GM12864 (cell line): Measurements from ENCODE around the gene LRRC3.
"Not testable (repeated sequence)": the region's sequence is repeated elsewhere in the genome, so short reads cannot be mapped to it uniquely, and the experiment has no call there.

Experiments
- DNase-seq: peaks from one replicate; pipeline ENCODE4 v3.0.0-alpha.2; 2011; ENCODE audit warnings: low read depth
- H3K4me3 ChIP-seq: 2 replicates; pipeline ENCODE4 v1.5.1; 2011; ENCODE audit warnings: mild to moderate bottlenecking, low read depth, low read length, control low read depth
- TF ChIP-seq, protein P1 (sequence below): IDR thresholded peaks from 2 replicates; pipeline ENCODE4 v1.5.1; 2011; ENCODE audit warnings: low read depth, mild to moderate bottlenecking, moderate library complexity, low read length, control low read depth, inconsistent platforms; ENCODE audit errors: missing control alignments

The LRRC3 gene

DNA sequence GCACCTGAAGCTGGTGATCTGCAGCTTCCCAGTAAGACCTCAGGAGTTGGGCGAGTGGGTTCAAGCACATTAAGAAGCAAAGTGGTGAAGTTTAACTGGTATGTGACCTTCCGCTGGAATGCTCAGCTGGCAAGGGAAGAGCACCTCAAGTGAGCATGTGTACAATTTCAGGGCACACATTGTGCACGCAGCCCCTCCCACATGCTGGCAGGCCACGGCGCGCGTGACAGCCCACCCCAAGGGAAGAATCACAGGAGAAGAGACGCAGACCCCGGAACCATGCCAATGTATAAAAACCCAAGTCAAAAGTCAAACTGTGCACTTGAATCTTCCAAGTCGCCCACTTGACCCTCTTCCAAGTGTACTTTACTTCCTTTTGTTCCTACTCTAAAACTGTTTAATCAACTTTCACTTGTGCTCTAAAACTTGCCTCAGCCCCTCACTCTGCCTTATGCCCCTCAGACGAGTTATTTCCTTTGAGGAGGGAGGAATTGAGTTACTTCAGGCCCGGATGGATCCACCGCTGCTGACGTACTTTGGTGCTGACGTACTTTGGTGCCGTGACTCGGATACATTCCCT lies 20.0 kb downstream of the LRRC3 start:
- TF ChIP-seq, protein P1, sequence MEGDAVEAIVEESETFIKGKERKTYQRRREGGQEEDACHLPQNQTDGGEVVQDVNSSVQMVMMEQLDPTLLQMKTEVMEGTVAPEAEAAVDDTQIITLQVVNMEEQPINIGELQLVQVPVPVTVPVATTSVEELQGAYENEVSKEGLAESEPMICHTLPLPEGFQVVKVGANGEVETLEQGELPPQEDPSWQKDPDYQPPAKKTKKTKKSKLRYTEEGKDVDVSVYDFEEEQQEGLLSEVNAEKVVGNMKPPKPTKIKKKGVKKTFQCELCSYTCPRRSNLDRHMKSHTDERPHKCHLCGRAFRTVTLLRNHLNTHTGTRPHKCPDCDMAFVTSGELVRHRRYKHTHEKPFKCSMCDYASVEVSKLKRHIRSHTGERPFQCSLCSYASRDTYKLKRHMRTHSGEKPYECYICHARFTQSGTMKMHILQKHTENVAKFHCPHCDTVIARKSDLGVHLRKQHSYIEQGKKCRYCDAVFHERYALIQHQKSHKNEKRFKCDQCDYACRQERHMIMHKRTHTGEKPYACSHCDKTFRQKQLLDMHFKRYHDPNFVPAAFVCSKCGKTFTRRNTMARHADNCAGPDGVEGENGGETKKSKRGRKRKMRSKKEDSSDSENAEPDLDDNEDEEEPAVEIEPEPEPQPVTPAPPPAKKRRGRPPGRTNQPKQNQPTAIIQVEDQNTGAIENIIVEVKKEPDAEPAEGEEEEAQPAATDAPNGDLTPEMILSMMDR = no peak
- H3K4me3 ChIP-seq = no peak overlapping the region
- DNase-seq = no peak

DNA sequence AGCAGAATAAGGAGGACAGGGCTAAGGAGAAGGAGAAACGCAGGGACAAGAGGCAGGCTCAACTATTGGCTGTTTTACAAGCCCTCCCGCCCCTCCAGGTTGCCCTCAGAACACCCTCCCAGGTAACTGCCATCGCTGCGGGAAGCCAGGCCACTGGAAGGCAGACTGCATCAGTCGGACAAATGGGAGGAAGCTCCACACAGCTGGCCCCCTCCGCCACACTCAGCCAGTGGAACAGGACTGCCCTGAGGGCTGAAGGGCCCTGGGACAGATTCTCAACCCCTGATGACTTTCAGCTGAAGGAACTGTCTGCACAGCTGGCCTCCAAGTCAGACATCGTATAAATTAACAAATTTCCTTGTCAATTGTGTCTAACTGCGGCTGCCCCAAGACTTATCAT lies 21.8 kb downstream of the LRRC3 start:
- TF ChIP-seq, protein P1 = no peak
- DNase-seq = no peak
- H3K4me3 ChIP-seq = no peak overlapping the region

DNA sequence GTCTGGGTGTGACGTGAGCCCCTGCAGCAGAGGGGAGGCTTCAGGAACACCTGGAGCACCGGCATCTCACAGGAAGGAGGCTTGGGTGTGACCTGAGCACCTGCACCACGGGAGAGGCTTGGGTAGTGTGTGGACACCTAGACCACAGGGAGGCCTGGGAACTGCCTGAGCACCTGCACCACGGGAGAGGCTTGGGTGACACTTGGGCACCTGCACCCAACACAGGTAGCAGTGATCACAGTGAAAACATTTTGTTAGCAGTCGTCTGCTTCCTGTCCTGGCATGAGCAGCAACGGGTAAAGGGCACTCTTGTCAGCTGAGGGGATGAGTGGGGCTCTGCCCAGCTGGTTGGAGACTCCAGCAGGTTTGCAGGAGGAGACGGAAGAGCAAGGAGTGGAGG lies 22.4 kb downstream of the LRRC3 start:
- TF ChIP-seq, protein P1 = no peak
- DNase-seq = no peak
- H3K4me3 ChIP-seq = no peak overlapping the region

DNA sequence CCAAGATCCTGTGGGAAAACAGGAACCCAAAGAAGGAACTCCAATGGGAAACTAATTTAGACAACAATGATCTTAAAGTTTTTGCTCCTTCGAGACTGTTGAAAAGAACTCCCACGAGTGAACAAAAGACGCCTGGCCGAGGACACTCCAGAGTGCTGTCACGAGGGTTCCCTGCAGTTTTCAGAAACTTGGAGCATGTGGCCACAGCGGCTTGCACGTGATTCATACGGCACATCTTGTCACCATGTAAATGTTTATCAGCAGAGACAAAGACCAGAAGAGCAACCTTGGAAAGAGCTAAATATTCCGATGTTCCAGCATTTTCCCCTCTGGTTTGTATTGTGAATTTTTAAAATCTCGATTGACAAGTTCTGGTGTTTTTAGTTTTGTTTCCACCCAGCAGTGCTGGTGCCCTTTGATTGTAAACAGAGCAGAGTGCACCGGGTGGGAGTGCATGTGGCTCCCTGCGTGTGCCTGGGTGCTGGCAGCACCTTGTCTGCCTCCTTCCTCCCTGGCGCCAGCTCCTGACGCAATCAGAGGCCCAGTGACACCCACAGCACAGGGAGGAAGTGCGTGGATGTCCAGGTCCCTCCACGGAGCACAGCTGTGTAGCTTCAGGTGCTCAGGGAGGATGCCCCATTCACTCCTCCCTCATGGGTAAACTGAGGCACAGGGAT lies 23.0 kb downstream of the LRRC3 start:
- DNase-seq = no peak
- TF ChIP-seq, protein P1 = no peak
- no peak overlapping the region for H3K4me3 ChIP-seq

DNA sequence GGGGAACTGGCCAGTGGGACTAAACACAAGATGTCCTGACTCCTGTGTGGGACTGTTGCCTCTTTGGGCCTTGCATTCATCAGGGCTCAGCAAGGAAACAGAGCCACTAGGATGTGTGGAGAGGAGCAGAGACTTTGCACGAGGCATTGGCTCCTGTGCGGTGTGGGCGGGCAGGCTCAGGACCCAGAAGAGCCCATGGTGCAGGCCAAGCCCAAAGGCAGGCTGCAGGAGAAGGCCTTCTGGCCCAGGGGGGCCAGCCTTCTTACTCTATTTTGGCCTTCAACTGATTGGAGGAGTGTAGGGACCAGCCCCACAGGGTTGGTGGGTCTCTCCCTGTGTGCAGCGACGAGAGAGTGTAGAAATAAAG lies 23.5 kb downstream of the LRRC3 start:
- TF ChIP-seq, protein P1 = no peak
- DNase-seq = no peak
- H3K4me3 ChIP-seq = no peak overlapping the region

DNA sequence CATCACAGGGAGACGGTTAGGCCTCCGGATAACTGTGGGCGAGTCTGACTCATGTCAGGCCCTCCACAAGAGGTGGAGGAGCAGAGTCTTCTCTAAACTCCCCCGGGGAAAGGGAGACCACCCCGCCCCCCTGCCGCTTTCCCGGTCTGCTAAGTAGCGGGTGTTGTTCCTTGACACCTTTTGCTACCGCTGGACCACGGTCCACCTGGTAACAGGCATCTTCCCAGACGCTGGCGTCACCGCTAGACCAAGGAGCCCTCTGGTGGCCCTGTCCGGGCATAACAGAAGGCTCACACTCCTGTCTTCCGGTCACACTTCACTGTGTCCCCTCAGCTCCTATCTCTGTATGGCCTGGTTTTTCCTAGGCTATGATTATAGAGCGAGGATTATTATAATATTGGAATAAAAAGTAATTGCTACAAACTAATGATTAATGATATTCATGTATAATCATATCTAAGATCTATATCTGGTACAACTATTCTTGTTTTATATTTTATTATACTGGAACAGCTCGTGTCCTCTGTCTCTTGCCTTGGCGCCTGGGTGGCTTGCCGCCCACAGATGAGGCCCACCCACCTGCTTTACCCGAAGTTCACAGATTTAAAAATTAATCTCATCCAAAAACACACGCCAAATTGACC lies 24.4 kb downstream of the LRRC3 start:
- not testable (repeated sequence) for DNase-seq
- TF ChIP-seq, protein P1 = peak; percentile 70

More for the DNA sequence above, 24.4 kb downstream of the LRRC3 start:
- not testable (repeated sequence) for H3K4me3 ChIP-seq
